ENCODE results near the gene MBOAT1. TPM values are rescaled to one million over a fixed set of nuclear protein-coding genes. Genes with fewer than 3 reads are reported as not detected.
"Not testable (repeated sequence)": the region's sequence is repeated elsewhere in the genome, so short reads cannot be mapped to it uniquely, and the experiment has no call there.

MBOAT1 gene
- total RNA-seq, 1 experiment from 2014 or later, result 9.7 TPM

DNA sequence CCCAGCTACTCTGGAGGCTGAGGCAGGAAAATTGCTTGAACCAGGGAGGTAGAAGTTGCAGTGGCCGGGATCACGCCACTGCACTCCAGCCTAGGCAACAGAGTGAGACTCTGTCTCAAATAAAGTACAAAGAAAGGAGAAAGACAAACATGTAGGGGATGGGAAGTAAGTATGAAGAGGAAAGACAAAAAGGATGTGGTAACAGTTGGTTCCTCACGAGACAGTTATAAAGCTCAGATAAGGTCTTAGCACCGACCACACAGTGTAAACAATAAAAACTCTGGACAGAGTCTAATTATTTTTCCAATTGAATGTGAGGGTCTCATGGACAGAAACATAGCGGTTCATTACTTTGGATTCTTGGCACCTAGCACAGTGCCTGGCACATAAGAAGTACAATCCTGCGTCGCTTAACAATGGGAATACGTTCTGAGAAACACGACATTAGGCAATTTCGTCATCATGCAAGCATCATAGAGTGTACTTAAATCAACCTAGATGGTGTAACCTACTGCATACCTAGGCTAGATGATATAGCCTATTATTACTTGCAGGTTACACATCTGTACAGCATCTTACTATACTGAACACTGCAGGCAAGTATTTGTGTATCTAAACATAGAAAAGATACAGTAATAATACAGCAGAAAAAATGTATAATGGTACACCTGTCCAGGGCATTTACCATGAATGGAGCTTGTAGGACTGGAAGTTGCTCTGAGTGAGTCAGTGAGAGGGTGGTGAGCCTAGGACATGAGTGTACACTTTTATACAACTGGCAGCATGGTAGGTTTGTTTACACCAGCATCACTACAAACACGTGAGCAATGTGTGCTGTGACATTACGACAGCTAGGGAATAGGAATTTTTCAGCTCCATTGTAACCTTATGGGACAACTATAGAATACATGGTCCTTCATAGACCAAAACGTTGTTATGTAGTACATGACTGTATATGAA, 38.2 kb downstream of the MBOAT1 start:
- no peak for DNase-seq (ENCODE audit: extremely low read depth, low read depth)

DNA sequence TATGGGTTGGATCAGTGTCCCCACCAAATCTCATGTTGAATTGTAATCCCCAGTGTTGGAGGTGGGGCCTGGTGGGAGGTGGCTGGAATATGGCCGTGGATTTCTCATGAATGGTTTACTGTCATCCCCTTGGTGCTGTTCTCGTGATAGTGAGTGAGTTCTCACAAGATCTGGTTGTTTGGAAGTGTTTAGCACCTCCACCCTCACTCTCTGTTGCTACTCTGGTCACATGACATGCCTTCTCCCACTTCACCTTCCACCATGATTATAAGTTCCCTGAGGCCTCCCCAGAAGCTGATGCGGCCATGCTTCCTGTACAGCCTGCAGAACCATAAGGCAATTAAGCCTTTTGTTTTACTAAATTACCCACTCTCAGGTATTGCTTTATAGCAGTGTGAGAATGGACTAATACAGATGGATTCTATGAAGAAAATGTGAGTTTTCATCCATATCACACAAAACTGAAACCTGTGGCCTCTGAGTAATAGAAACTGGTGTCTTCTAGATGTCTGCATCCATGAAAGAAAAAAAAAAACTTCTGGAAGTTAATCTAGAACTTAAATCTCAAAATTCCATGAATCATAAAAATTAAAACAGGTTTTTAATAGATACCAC, 39.3 kb downstream of the MBOAT1 start:
- no peak for DNase-seq (ENCODE audit: extremely low read depth, low read depth)

- no peak for DNase-seq (ENCODE audit: extremely low read depth, low read depth)
These were observed 41.7 kb downstream of the MBOAT1 start for GRCh38 chr6:20170455-20171148.

DNA sequence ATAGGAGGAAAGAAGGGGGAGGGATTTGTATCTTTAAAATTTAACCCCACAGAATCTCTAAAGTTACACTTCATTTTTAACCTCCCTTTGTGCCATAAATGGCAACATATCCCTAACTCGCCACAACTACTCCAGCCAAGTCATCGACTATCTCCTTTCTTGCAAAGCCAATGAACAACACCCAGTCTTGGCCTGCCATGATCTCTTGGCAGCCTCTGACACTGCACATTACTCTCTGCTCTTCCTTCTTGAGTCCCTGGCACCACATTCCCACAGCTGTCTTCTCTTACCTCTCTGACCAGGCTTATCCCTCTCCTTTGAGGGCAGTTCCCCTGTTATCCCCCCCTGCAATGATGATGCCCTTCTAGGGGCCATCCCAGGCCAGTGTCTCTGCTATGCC, 42.5 kb downstream of the MBOAT1 start:
- no peak for DNase-seq (ENCODE audit: extremely low read depth, low read depth)

DNA sequence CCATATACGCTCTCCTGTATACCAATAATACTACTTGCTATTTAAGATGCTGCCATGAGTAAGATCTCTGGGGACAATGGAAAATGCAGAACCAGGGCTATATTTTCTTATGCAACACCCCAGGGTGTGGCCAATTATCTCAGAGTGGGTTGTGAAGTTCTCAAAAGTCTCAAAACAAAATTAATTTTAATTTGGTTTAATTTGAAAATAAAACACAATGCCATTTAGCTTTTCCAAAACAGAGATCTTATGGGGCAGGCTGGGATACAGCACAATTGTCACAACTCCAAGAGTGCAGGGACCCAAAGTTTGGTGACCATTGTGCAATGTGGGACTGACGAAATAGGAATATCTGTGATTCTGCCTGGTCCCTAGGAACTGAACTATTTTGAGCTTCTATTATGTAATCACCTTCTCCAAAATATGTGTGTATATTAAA, 43.1 kb downstream of the MBOAT1 start:
- DNase-seq (ENCODE audit: extremely low read depth, low read depth), result no peak

DNA sequence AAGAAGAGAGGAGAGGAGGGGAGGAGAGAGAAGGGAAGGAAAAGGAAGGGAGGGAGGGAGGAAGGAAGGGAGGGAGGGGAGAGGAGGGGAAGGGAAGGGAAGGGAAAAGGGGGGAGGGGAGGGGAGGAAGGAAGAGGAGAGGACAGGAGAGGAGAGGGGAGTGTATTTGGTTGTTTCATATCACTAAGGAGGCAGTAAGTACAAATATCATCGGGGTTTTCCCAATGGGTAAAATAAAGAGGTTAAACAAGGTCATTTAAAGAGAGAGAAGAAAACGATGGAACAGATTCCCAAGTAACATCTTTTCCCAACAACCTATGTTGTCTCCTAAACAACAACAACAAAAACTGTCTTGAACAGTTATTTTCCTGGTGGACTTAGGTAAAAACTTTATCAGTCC, 43.6 kb downstream of the MBOAT1 start:
- no peak for DNase-seq (ENCODE audit: extremely low read depth, low read depth)

DNA sequence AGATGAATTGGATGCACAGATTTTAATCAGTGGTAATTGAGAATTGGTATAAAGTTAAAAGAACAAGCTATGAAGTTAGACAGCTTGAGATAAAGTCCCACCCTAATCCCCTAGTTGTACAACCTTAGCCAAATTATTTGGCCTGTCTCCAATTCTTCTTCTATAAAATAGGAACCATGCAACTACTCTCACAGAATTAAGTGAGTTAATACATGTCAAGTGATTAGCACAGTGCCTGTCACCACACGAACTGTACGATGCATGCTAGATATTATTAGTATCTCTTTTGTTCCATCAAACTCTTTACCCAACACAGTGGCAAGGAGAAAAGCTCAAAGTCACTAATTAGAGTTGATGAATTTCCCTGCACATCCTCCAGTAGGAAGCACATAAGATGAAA, 44.7 kb downstream of the MBOAT1 start:
- DNase-seq (ENCODE audit: extremely low read depth, low read depth), result no peak

DNA sequence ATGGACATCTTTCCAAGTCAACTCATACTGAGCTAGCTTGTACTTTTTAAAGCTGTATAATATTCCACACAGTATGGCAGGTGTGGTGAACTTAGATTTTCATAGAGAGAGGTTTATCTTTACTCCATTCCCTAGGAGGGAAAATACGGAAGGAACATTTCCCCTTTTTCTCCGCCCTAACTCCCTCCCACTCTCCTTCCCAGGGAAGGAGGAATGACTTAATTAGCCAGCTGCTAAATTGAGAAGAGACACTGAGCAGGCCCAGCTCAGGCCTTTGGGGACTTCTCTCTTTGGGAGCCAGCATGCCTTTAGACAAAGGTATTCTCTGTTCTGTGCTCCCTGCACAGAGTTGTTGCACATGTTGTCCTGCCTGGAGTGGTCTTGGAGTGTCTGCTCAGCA, 46.1 kb downstream of the MBOAT1 start:
- no peak for DNase-seq (ENCODE audit: extremely low read depth, low read depth)

GRCh38 chr6:20162515-20162914, 49.8 kb downstream of the MBOAT1 start:
- DNase-seq (ENCODE audit: extremely low read depth, low read depth), result no peak

GRCh38 chr6:20160541-20161283, 51.6 kb downstream of the MBOAT1 start:
- DNase-seq (ENCODE audit: extremely low read depth, low read depth), result no peak

DNA sequence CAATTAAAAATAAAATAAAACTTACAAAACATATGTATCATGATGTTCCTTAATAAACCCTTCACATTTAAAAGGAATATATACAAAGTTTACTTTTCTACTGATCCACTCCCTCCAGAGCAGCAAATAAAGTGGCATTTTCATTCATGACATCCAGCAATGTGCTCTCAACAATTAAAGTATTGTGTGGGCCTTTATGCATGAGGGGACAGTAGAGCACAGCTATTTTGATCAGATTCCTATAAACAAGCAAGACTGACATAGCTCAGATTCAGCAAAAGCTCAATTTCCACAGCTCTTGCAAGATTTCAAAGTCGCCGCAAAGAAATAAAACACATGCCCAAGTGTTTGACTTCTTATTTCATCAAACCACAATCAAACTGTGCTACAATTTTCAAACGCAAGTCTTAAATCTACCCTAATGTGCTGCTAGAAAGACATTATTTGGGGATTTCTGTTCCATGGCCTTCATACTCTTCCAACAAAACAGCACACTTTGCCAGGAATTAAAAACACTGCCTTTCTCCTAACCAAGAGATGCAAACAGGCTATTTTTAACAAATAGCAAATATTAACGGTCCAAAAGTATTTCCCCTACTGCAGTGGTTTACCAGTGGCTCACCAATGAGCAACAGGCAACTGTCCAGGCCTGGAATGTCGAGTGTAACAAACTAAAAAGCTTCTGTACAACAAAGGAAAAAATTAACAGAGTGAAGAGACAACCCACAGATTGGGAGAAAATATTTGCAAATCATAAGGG, 52.3 kb downstream of the MBOAT1 start:
- DNase-seq (ENCODE audit: extremely low read depth, low read depth), result no peak

GRCh38 chr6:20159098-20159497, 53.2 kb downstream of the MBOAT1 start:
- no peak for DNase-seq (ENCODE audit: extremely low read depth, low read depth)

- no peak for DNase-seq (ENCODE audit: extremely low read depth, low read depth)
These were observed 53.6 kb downstream of the MBOAT1 start for GRCh38 chr6:20158676-20159075.

- DNase-seq (ENCODE audit: extremely low read depth, low read depth), result no peak
These were observed 55.4 kb downstream of the MBOAT1 start for GRCh38 chr6:20156824-20157223.

GRCh38 chr6:20154753-20155152, 57.5 kb downstream of the MBOAT1 start:
- no peak for DNase-seq (ENCODE audit: extremely low read depth, low read depth)

DNA sequence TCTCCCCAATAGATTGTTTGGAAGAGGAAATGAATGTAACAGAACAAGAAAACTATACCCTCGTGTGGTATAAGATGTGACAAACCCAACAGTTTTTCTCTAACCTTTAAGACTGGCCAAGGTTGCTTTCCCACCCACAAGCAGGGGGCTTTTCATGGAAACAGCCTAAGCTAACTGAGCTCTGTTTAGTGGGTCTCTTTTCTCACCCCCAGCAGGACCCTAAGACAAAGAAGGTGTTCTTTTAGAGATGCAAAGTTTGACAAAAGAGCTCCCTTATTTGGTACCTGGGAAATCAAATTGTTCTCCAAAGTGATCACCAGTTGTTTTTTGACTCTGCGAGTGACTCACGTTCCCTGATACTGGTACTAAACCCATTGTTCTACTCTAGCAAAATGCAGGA, 59.1 kb downstream of the MBOAT1 start:
- no peak for DNase-seq (ENCODE audit: extremely low read depth, low read depth)

DNA sequence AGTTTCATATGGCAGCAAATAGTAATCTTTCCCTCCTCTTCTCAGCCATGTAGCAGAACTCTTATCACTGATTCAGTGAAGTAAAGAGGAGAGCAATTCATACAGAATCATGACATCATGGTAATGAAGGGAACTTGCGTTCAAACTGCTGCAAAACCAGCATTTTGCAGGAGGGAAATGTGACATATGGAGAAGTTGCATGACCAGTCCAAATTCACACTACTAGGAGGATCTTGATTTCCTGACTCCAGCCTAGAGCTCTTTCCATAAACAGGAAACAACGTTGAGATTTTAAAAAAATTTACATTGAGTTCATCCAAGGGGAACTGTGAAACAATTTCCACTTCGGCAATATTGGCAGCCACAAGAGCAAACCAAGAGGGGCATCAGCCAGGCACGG, 63.8 kb downstream of the MBOAT1 start:
- no peak for DNase-seq (ENCODE audit: extremely low read depth, low read depth)

DNA sequence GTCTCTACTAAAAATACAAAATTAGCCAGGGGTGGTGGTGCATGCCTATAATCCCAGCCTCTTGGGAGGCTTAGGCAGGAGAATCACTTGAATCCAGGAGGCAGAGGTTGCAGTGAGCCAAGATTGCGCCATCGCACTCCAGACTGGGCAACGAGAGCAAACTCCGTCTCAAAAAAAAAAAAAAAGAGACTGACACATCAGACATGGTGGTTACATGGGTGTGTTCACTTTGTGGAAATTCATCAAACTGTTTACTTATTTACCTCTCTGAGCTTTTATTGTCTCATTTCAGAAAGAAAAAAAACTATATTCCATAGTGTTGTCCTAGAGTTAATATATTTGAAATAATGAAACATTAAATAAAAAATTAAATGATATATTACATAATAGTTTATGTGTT, 64.8 kb downstream of the MBOAT1 start:
- no peak for DNase-seq (ENCODE audit: extremely low read depth, low read depth)

DNA sequence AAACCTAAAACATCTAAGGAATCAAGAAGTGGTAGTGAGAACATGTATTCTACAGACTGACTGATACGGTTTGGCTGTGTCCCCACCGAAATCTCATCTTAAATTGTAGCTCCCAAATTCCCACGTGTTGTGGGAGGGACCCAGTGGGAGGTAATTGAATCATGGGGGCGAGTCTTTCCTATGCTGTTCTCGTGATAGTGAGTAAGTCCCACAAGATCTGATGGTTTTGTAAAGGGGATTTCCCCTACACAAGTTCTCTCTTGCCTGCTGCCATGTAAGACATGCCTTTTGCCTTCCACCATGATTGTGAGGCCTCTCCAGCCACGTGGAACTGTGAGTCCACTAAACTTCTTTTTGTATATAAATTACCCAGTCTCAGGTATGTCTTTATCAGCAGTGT, 65.4 kb downstream of the MBOAT1 start:
- DNase-seq (ENCODE audit: extremely low read depth, low read depth), result not testable (repeated sequence)

- no peak for DNase-seq (ENCODE audit: extremely low read depth, low read depth)
These were observed 66.0 kb downstream of the MBOAT1 start for GRCh38 chr6:20146291-20146690.
